22Rv1 (cell line): ENCODE results near the gene MYMX.

Experiments used
- CTCF ChIP-seq: fragments of 450-650 bp; IDR thresholded peaks from 2 replicates; pipeline ENCODE4 v1.5.1; 2017; ENCODE audit warnings: mild to moderate bottlenecking
- ZFX ChIP-seq: fragments of 450-650 bp; IDR thresholded peaks from 2 replicates; pipeline ENCODE4 v1.6.1; 2017; ENCODE audit warnings: antibody characterized with exemption, borderline replicate concordance

GRCh38 chr6:44199883-44200282 lies 16.8 kb upstream of the MYMX start:
- no peak for TF ChIP-seq CTCF
- TF ChIP-seq ZFX, result no peak
